Measurements from ENCODE around the gene MRPL37.

The MRPL37 gene

DNA sequence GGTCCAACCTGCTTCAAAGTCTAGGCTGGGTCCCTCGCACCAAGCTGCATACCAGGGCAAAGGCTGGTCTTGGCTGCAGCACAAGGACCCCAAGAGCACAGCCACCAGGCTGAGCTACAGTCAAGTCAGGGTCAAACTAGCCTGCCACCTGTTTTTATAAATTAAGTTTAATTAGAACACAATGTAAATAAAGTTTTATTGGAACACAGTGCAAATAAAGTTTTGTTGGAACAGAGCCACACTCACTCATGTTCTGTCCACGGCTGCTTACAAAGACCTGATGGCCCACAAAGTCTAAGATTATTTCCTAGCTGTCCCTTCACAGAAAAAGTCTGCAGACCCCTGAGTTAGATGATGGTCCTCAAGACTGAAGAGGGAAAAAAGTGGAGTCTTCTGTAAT lies 66.2 kb downstream of the MRPL37 start:
- DNase-seq, result no peak

DNA sequence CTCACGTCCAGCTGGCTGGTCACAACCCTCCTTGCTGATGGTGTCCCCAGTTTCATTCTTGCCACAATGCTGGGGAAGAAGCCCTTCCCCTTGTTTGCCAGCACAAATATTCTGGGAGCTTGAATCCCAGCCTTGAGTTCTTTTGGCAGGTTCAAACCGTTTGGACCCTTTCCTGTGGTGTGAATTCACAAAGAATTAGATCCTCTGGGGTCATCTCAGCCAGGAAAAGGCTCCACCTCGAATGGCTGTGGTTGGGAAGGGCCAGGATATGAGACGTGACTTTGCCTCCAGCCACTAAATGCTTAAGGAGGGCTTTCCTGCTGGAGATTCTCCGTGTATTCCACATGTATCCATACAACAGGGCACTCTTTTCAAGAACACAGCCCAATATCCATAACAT lies 66.9 kb downstream of the MRPL37 start:
- no peak for DNase-seq

Measured in fibroblast of skin of right biceps (primary cell).